H1 (cell line): ENCODE results near the gene OR1K1. TPM values are rescaled to one million over a fixed set of nuclear protein-coding genes. Genes with fewer than 3 reads are reported as not detected.

Experiments used
- CTCF ChIA-PET: fragments of 300-600 bp; sonication (Branson Sonifier 250); formaldehyde crosslinking; loops from one replicate; lab custom pipeline; 2021; ENCODE audit not compliant: partially characterized antibody; lab: Charles Lee
- POLR2A ChIA-PET: fragments of 300-600 bp; sonication (Branson Sonifier 250); formaldehyde crosslinking; loops from one replicate; lab custom pipeline; 2021; ENCODE audit warnings: inconsistent platforms; ENCODE audit not compliant: partially characterized antibody; lab: Charles Lee
- DNase-seq, 2 experiments: peaks; one replicate each; pipeline versions ENCODE4 v3.0.0 to v3.0.0-alpha.2; 2010 to 2022; ENCODE audit warnings: low spot score in 2 of 2, low read depth in 1 of 2, mixed read lengths in 1 of 2
- FAIRE-seq: peaks from 2 replicates; lab custom pipeline; 2011; peaks lifted over from hg19 to GRCh38; lab: Jason Lieb, UNC
- H2AFZ ChIP-seq: 2 replicates; pipeline ENCODE4 v1.8.1; 2012; ENCODE audit warnings: low read length, inconsistent platforms
- H2AK5ac ChIP-seq: 2 replicates; pipeline ENCODE4 v1.6.1; 2013; ENCODE audit warnings: low read depth, low read length
- H2BK120ac ChIP-seq: replicated peaks from 2 replicates; pipeline ENCODE3; 2013; ENCODE audit warnings: low read depth, low read length, inconsistent platforms
- H2BK12ac ChIP-seq: 2 replicates; pipeline ENCODE4 v1.6.1; 2013; ENCODE audit warnings: low read depth, low read length
- H2BK15ac ChIP-seq: 2 replicates; pipeline ENCODE4 v1.6.1; 2013; ENCODE audit warnings: low read length
- H2BK20ac ChIP-seq: 2 replicates; pipeline ENCODE4 v1.6.1; 2013; ENCODE audit warnings: low read length
- H2BK5ac ChIP-seq: 2 replicates; pipeline ENCODE4 v1.6.1; 2013; ENCODE audit warnings: low read depth, low read length
- H3K14ac ChIP-seq: 2 replicates; pipeline ENCODE4 v1.6.1; 2013; ENCODE audit warnings: inconsistent platforms; ENCODE audit not compliant: insufficient read length
- H3K18ac ChIP-seq: 2 replicates; pipeline ENCODE4 v1.6.1; 2013; ENCODE audit warnings: low read length; ENCODE audit errors: extremely low read depth
- H3K23ac ChIP-seq: 2 replicates; pipeline ENCODE4 v1.6.1; 2013; ENCODE audit warnings: inconsistent platforms; ENCODE audit not compliant: insufficient read length
- H3K23me2 ChIP-seq: 2 replicates; pipeline ENCODE4 v1.6.1; 2013; ENCODE audit warnings: low read depth, low read length
- H3K27ac ChIP-seq: 2 replicates; pipeline ENCODE4 v1.6.1; 2011; ENCODE audit warnings: low read depth, low read length, inconsistent platforms
- H3K27me3 ChIP-seq, 4 experiments: replicated peaks in 1 of 4; 1 replicate in 1 of 4; 2 replicates in 3 of 4; pipeline versions ENCODE4 v1.6.1 to v1.8.1; 2011 to 2013; ENCODE audit warnings: low read length in 3 of 4, mild to moderate bottlenecking in 3 of 4, inconsistent platforms in 2 of 4, mixed read lengths in 2 of 4, moderate library complexity in 1 of 4; ENCODE audit not compliant: control insufficient read depth in 3 of 4, insufficient read depth in 3 of 4; ENCODE audit errors: extremely low read depth in 1 of 4
- H3K36me3 ChIP-seq, 4 experiments: 2 replicates each; pipeline versions ENCODE4 v1.6.1 to v1.8.1; 2011 to 2013; ENCODE audit warnings: mild to moderate bottlenecking in 4 of 4, low read length in 3 of 4, moderate library complexity in 2 of 4, control low read depth in 1 of 4, inconsistent platforms in 1 of 4; ENCODE audit not compliant: insufficient read depth in 4 of 4, control insufficient read depth in 2 of 4
- H3K4ac ChIP-seq: replicated peaks from 2 replicates; pipeline ENCODE3; 2013; ENCODE audit warnings: low read length, low read depth, mixed read lengths, inconsistent platforms; ENCODE audit not compliant: insufficient read length
- H3K4me1 ChIP-seq, 4 experiments: replicated peaks in 1 of 4; 1 replicate in 1 of 4; 2 replicates in 3 of 4; pipeline versions ENCODE4 v1.6.1 to v1.8.1; 2011 to 2013; ENCODE audit warnings: low read length in 3 of 4, inconsistent platforms in 2 of 4, mixed read lengths in 1 of 4; ENCODE audit not compliant: insufficient read depth in 4 of 4, control insufficient read depth in 3 of 4
- H3K4me2 ChIP-seq, 2 experiments: 2 replicates each; pipeline versions ENCODE4 v1.6.1 to v1.8.1; 2011 to 2013; ENCODE audit warnings: low read depth in 2 of 2, low read length in 2 of 2, control low read depth in 1 of 2, inconsistent platforms in 1 of 2, mild to moderate bottlenecking in 1 of 2; ENCODE audit not compliant: insufficient read depth in 1 of 2
- H3K4me3 ChIP-seq, 4 experiments: fragments of 200-600, 300-600 bp in 1 of 4; sonication (generic), shearing (Covaris generic), sonication (Bioruptor Twin) in 1 of 4; 2 replicates each; pipeline versions ENCODE4 v1.5.1 to v1.8.1; 2011 to 2016; ENCODE audit warnings: low read length in 4 of 4, low read depth in 3 of 4, control low read depth in 2 of 4, inconsistent platforms in 2 of 4, mild to moderate bottlenecking in 2 of 4, mixed read lengths in 1 of 4, moderate library complexity in 1 of 4; ENCODE audit not compliant: insufficient read depth in 2 of 4; ENCODE audit errors: extremely low read depth in 1 of 4
- H3K56ac ChIP-seq: replicated peaks from 2 replicates; pipeline ENCODE3; 2013; ENCODE audit warnings: low read depth, mild to moderate bottlenecking, mixed read lengths, low read length, inconsistent platforms; ENCODE audit not compliant: insufficient read length
- H3K79me1 ChIP-seq: 2 replicates; pipeline ENCODE4 v1.6.1; 2013; ENCODE audit warnings: low read depth, low read length, control low read depth
- H3K79me2 ChIP-seq, 2 experiments: 2 replicates each; pipeline versions ENCODE4 v1.6.1 to v1.8.1; 2012 to 2013; ENCODE audit warnings: low read length in 2 of 2, mild to moderate bottlenecking in 2 of 2, inconsistent platforms in 1 of 2; ENCODE audit not compliant: insufficient read depth in 2 of 2, control insufficient read depth in 1 of 2
- H3K9ac ChIP-seq, 4 experiments: replicated peaks in 1 of 4; 1 replicate in 1 of 4; 2 replicates in 3 of 4; pipeline versions ENCODE4 v1.6.1 to v1.8.1; 2011 to 2013; ENCODE audit warnings: low read depth in 3 of 4, low read length in 3 of 4, control low read depth in 2 of 4, mild to moderate bottlenecking in 2 of 4, moderate library complexity in 2 of 4, inconsistent platforms in 1 of 4; ENCODE audit errors: extremely low read depth in 1 of 4
- H3K9me3 ChIP-seq, 2 experiments: 2 replicates each; pipeline versions ENCODE4 v1.6.1 to v1.8.1; 2012 to 2013; ENCODE audit warnings: mild to moderate bottlenecking in 2 of 2, moderate library complexity in 2 of 2, control low read depth in 1 of 2, inconsistent platforms in 1 of 2, low read depth in 1 of 2, low read length in 1 of 2, mixed read lengths in 1 of 2; ENCODE audit not compliant: insufficient read depth in 2 of 2
- H4K20me1 ChIP-seq, 2 experiments: replicated peaks in 1 of 2; 2 replicates each; pipeline versions ENCODE3 to v1.8.1; 2011 to 2013; ENCODE audit warnings: inconsistent platforms in 2 of 2, low read length in 2 of 2, mild to moderate bottlenecking in 1 of 2; ENCODE audit not compliant: insufficient read depth in 2 of 2, control insufficient read depth in 1 of 2
- H4K5ac ChIP-seq: 2 replicates; pipeline ENCODE4 v1.6.1; 2013; ENCODE audit warnings: low read length, low read depth, mixed read lengths, inconsistent platforms; ENCODE audit not compliant: insufficient read length
- H4K8ac ChIP-seq: 2 replicates; pipeline ENCODE4 v1.8.0; 2013; ENCODE audit warnings: mild to moderate bottlenecking, moderate library complexity, low read length, inconsistent platforms; ENCODE audit not compliant: insufficient read depth; ENCODE audit errors: extremely low read depth
- H4K91ac ChIP-seq: replicated peaks from 2 replicates; pipeline ENCODE3; 2013; ENCODE audit warnings: low read length, mixed read lengths, inconsistent platforms; ENCODE audit not compliant: insufficient read length
- BCL11A ChIP-seq, 2 experiments: IDR thresholded peaks; one replicate each; pipeline ENCODE4 v1.6.1; 2011; ENCODE audit warnings: low read depth in 2 of 2, low read length in 2 of 2, mild to moderate bottlenecking in 2 of 2
- CBX5 ChIP-seq: fragments of 300-800, 300-1000 bp; sonication (generic); IDR thresholded peaks from 2 replicates; pipeline ENCODE4 v1.7.1; 2016; ENCODE audit warnings: antibody characterized with exemption, low read length, low read depth
- CBX8 ChIP-seq: fragments of 300-800, 300-1000 bp; sonication (generic); IDR thresholded peaks from 2 replicates; pipeline ENCODE4 v1.7.1; 2016; ENCODE audit warnings: low read depth, low read length, borderline replicate concordance
- CHD2 ChIP-seq: IDR thresholded peaks from 2 replicates; pipeline ENCODE4 v1.6.1; 2012; ENCODE audit warnings: low read length, improper control_type of control experiment
- EZH2 ChIP-seq: fragments of 200-600 bp; sonication (generic); IDR thresholded peaks from 2 replicates; pipeline ENCODE4 v1.7.1; 2012; ENCODE audit warnings: low read depth, mild to moderate bottlenecking, moderate library complexity, low read length, inconsistent platforms; ENCODE audit not compliant: severe bottlenecking
- POU5F1 ChIP-seq: IDR thresholded peaks from 2 replicates; pipeline ENCODE4 v1.6.1; 2011; ENCODE audit warnings: low read depth, mild to moderate bottlenecking, low read length, moderate library complexity
- RFX5 ChIP-seq: IDR thresholded peaks from 2 replicates; pipeline ENCODE4 v1.6.1; 2011; ENCODE audit warnings: low read depth, low read length, improper control_type of control experiment, borderline replicate concordance
- SAP30 ChIP-seq: fragments of 300-600 bp; sonication (generic); IDR thresholded peaks from 2 replicates; pipeline ENCODE4 v1.7.1; 2012; ENCODE audit warnings: low read length, moderate library complexity, mild to moderate bottlenecking, inconsistent platforms; ENCODE audit not compliant: insufficient read depth, insufficient replicate concordance
- TCF12 ChIP-seq: IDR thresholded peaks from 2 replicates; pipeline ENCODE4 v1.6.1; 2011; ENCODE audit warnings: low read depth, mild to moderate bottlenecking, low read length
- ZNF274 ChIP-seq: IDR thresholded peaks from 2 replicates; pipeline ENCODE4 v1.7.0; 2012; ENCODE audit warnings: low read length, borderline replicate concordance; ENCODE audit errors: extremely low read depth
- polyA plus RNA-seq, 7 experiments: library from polyadenylated mRNA; depleted of rRNA in 3 of 7; stranded (reverse) in 5 of 7; unstranded in 2 of 7; fragments of >200 nt in 5 of 7; fragments of 200-250 nt in 2 of 7; gene quantifications; 1 replicate in 5 of 7; 2 replicates in 1 of 7; 4 replicates in 1 of 7; pipeline versions ENCODE4 v1.2.1 to v1.2.3, GENCODE V29; 2011 to 2013; ENCODE audit warnings: missing spikeins in 2 of 7, mixed read lengths in 2 of 7
- total RNA-seq: library from RNA; stranded (reverse); fragmentation: NEBNext Ultra II Directional; extraction: Animal tissue kit (Norgen Biotek cat#: 25700); gene quantifications from 2 replicates; pipeline ENCODE4 v1.2.1, GENCODE V29; 2021
- TF ChIP-seq, protein P1 (sequence below), 3 experiments: IDR thresholded peaks; 1 replicate in 2 of 3; 2 replicates in 1 of 3; pipeline versions ENCODE4 v1.5.1 to v1.6.1; 2011; ENCODE audit warnings: low read length in 3 of 3, mild to moderate bottlenecking in 3 of 3, inconsistent platforms in 2 of 3, low read depth in 1 of 3, moderate library complexity in 1 of 3; ENCODE audit not compliant: insufficient read depth in 1 of 3; ENCODE audit errors: control extremely low read depth in 1 of 3

Gene OR1K1
- total and polyA plus RNA-seq, 2 of the 8 experiments (the other 6 are each of a cell fraction or from before 2014, with no cell fraction given): not detected

DNA sequence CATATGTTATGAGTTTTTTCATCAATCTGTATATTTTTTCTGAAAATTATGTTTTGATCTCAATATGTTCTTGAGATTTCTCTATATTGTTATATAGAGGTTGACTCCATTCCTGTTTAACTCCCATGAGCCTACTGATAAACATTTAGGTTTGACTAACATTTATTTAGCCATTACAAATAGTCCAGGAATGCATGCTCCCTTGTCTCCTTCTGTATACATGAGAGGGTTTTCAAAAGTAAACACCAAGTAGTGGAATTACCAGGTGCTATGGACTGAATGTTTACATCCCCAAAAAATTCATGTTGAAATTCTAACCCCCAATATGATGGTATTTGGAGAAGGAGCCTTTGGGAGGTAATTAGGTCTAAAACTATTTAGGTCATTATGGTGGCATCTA is 14.7 kb upstream of the OR1K1 start:
- Histone ChIP-seq H2BK5ac (no peak overlapping the region), H2AK5ac (no peak overlapping the region), H3K4me1 (no peaks in the 10 kb centered on the region), H3K27me3 (no peaks in the 10 kb centered on the region), H4K5ac (no peak overlapping the region), H4K91ac (no peak overlapping the region), H3K23ac (no peak overlapping the region), H3K56ac (no peak overlapping the region), H2BK20ac (no peak overlapping the region), H2BK12ac (no peak overlapping the region), H2BK15ac (no peak overlapping the region), H2AFZ (no peak overlapping the region), H4K8ac (no peak overlapping the region), H3K18ac (no peak overlapping the region), H3K9ac (no peak overlapping the region), H2BK120ac (no peak overlapping the region), H3K79me1 (no peaks in the 10 kb centered on the region), H3K14ac (no peak overlapping the region), H3K4ac (no peak overlapping the region), H3K4me3 (no peak overlapping the region), H4K20me1 (no peaks in the 10 kb centered on the region), H3K23me2 (no peaks in the 10 kb centered on the region), H3K4me2 (no peak overlapping the region), H3K27ac (no peak overlapping the region), H3K36me3 (no peaks in the 10 kb centered on the region; a peak in 1 of 8 replicates), H3K79me2 (no peaks in the 10 kb centered on the region), H3K9me3 (peaks cover 40 to 53% of the 10 kb centered on the region in 2 experiments)
- FAIRE-seq: no peak
- TF ChIP-seq EZH2 (no peak), BCL11A (IDR thresholded peaks at IDR 0.05; ENCODE audit: low read depth in 2 of 2, low read length in 2 of 2) (no peak), POU5F1 (no peak), SAP30 (no peak), RFX5 (no peak), ZNF274 (no peak), CBX8 (no peak), TCF12 (no peak), CBX5 (no peak), CHD2 (no peak)
- TF ChIP-seq, protein P1, sequence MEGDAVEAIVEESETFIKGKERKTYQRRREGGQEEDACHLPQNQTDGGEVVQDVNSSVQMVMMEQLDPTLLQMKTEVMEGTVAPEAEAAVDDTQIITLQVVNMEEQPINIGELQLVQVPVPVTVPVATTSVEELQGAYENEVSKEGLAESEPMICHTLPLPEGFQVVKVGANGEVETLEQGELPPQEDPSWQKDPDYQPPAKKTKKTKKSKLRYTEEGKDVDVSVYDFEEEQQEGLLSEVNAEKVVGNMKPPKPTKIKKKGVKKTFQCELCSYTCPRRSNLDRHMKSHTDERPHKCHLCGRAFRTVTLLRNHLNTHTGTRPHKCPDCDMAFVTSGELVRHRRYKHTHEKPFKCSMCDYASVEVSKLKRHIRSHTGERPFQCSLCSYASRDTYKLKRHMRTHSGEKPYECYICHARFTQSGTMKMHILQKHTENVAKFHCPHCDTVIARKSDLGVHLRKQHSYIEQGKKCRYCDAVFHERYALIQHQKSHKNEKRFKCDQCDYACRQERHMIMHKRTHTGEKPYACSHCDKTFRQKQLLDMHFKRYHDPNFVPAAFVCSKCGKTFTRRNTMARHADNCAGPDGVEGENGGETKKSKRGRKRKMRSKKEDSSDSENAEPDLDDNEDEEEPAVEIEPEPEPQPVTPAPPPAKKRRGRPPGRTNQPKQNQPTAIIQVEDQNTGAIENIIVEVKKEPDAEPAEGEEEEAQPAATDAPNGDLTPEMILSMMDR (IDR thresholded peaks at IDR 0.05; ENCODE audit: control extremely low read depth in 1 of 3, insufficient read depth in 1 of 3, low read depth in 1 of 3, low read length in 3 of 3): no peak
- ChIA-PET CTCF (no interaction called here), POLR2A (no interaction called here)
- DNase-seq: no peak
